WTC11 (cell line): ENCODE data around the gene ZCWPW1.

Experiments
- ATF3 ChIP-seq: sonication (generic); formaldehyde crosslinking; conservative IDR thresholded peaks from 2 replicates; pipeline ENCODE4 v1.8.1; 2022; ENCODE audit warnings: mild to moderate bottlenecking, missing genetic modification reagents
- ATF6 ChIP-seq: sonication (generic); formaldehyde crosslinking; IDR thresholded peaks from 2 replicates; pipeline ENCODE4 v1.8.1; 2023; ENCODE audit warnings: mild to moderate bottlenecking, missing genetic modification reagents
- CREB1 ChIP-seq: sonication (generic); formaldehyde crosslinking; IDR thresholded peaks from 2 replicates; pipeline ENCODE4 v1.8.0; 2023; ENCODE audit warnings: mild to moderate bottlenecking, missing genetic modification reagents
- CTCF ChIP-seq: fragments of 200-600 bp; IDR thresholded peaks from 2 replicates; pipeline ENCODE4 v1.8.0; 2022; ENCODE audit warnings: antibody characterized with exemption
- E2F5 ChIP-seq: sonication (generic); formaldehyde crosslinking; IDR thresholded peaks from 2 replicates; pipeline ENCODE4 v1.8.1; 2022; ENCODE audit warnings: mild to moderate bottlenecking, moderate library complexity, missing genetic modification reagents
- ESRRA ChIP-seq: sonication (generic); formaldehyde crosslinking; IDR thresholded peaks from 2 replicates; pipeline ENCODE4 v1.8.1; 2022; ENCODE audit warnings: mild to moderate bottlenecking, missing genetic modification reagents, borderline replicate concordance
- ETV6 ChIP-seq: sonication (generic); formaldehyde crosslinking; IDR thresholded peaks from 2 replicates; pipeline ENCODE4 v1.8.1; 2022; ENCODE audit warnings: mild to moderate bottlenecking, missing genetic modification reagents
- FOXP4 ChIP-seq: sonication (generic); formaldehyde crosslinking; IDR thresholded peaks from 2 replicates; pipeline ENCODE4 v1.8.0; 2022; ENCODE audit warnings: mild to moderate bottlenecking, missing genetic modification reagents
- GTF2I ChIP-seq: fragments of 250-450 bp; sonication (Bioruptor Pico); conservative IDR thresholded peaks from 2 replicates; pipeline ENCODE4 v1.4.0; 2021; ENCODE audit warnings: mild to moderate bottlenecking
- HMGXB4 ChIP-seq: sonication (generic); formaldehyde crosslinking; IDR thresholded peaks from 2 replicates; pipeline ENCODE4 v1.8.1; 2023; ENCODE audit warnings: mild to moderate bottlenecking, moderate library complexity, missing genetic modification reagents
- MAX ChIP-seq: sonication (generic); formaldehyde crosslinking; IDR thresholded peaks from 2 replicates; pipeline ENCODE4 v1.8.0; 2022; ENCODE audit warnings: mild to moderate bottlenecking, missing genetic modification reagents
- MLX ChIP-seq: sonication (generic); formaldehyde crosslinking; IDR thresholded peaks from 2 replicates; pipeline ENCODE4 v1.8.1; 2023; ENCODE audit warnings: mild to moderate bottlenecking, missing genetic modification reagents, moderate library complexity
- NFYB ChIP-seq: sonication (generic); formaldehyde crosslinking; conservative IDR thresholded peaks from 2 replicates; pipeline ENCODE4 v1.8.0; 2022; ENCODE audit warnings: low read depth, missing genetic modification reagents
- PREB ChIP-seq: sonication (generic); formaldehyde crosslinking; IDR thresholded peaks from 2 replicates; pipeline ENCODE4 v1.8.1; 2022; ENCODE audit warnings: mild to moderate bottlenecking, missing genetic modification reagents, moderate library complexity, borderline replicate concordance

GRCh38 chr7:100351657-100352058, 76.8 kb downstream of the ZCWPW1 start:
- no peak for TF ChIP-seq CTCF
- TF ChIP-seq NFYB (CRISPR knock-in tag): no peak
- no peak for TF ChIP-seq CREB1 (CRISPR knock-in tag)
- TF ChIP-seq MAX (CRISPR knock-in tag): no peak
- TF ChIP-seq ATF6: no peak
- no peak for TF ChIP-seq GTF2I (CRISPR knock-in tag)
- no peak for TF ChIP-seq ESRRA
- no peak for TF ChIP-seq PREB (CRISPR knock-in tag)
- TF ChIP-seq MLX (CRISPR knock-in tag): no peak
- no peak for TF ChIP-seq ETV6 (CRISPR knock-in tag)
- TF ChIP-seq FOXP4 (CRISPR knock-in tag): no peak
- no peak for TF ChIP-seq E2F5 (CRISPR knock-in tag)
- no peak for TF ChIP-seq ATF3 (CRISPR knock-in tag)
- no peak for TF ChIP-seq HMGXB4 (CRISPR knock-in tag)
